ENCODE measurements around the gene FOS.

DNA sequence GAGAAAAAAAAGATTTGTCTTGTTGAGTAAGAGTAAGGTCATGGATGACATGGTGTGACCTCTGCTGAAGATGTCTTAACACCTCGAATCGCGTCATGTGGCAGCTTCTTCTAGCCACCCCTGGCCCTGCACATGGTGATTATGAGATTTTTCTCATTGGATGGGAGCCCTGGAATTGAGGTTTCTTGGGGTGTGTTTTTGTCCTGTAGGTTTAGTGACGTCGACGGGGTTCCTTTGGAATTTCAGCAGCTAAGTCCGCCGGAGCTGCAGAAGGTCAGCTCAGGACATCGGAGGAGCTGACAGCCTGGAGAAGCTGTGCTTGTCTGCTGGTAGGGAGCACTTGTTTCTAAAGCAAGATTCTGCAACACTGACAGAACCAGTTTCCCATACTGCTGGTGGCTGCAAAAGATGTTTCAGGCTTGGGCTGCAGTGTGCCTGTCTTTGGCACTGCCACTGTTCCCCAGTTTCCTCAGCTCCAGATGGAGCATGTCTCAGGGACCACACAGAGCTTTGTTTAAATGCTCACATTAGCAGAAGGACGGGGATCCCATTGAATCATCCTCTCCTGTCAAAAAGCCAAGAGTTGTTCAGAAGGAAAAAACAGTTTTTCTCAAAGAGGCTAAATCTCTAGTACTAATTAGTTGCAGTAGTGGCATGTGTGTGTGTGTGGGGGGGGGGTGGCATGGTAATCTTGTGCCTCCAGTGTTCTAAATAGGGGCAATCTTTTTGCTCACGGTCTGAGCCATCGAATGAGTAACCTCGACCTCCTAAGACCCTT is 5.2 kb upstream of the FOS start:
- TF ChIP-seq ESRRG (CRISPR knock-in tag; IDR thresholded peaks at IDR 0.05) (no peak), BACH2 (CRISPR knock-in tag; IDR thresholded peaks at IDR 0.05; ENCODE audit: borderline replicate concordance) (no peak), OSR1 (CRISPR knock-in tag; IDR thresholded peaks at IDR 0.05) (no peak), ZFP3 (CRISPR knock-in tag; IDR thresholded peaks at IDR 0.05) (no peak)
- TF ChIP-seq, protein P1, sequence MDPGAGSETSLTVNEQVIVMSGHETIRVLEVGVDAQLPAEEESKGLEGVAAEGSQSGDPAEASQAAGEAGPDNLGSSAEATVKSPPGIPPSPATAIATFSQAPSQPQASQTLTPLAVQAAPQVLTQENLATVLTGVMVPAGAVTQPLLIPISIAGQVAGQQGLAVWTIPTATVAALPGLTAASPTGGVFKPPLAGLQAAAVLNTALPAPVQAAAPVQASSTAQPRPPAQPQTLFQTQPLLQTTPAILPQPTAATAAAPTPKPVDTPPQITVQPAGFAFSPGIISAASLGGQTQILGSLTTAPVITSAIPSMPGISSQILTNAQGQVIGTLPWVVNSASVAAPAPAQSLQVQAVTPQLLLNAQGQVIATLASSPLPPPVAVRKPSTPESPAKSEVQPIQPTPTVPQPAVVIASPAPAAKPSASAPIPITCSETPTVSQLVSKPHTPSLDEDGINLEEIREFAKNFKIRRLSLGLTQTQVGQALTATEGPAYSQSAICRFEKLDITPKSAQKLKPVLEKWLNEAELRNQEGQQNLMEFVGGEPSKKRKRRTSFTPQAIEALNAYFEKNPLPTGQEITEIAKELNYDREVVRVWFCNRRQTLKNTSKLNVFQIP (CRISPR knock-in tag; IDR thresholded peaks at IDR 0.05; ENCODE audit: borderline replicate concordance, low read depth): no peak
- TF ChIP-seq, protein P2, sequence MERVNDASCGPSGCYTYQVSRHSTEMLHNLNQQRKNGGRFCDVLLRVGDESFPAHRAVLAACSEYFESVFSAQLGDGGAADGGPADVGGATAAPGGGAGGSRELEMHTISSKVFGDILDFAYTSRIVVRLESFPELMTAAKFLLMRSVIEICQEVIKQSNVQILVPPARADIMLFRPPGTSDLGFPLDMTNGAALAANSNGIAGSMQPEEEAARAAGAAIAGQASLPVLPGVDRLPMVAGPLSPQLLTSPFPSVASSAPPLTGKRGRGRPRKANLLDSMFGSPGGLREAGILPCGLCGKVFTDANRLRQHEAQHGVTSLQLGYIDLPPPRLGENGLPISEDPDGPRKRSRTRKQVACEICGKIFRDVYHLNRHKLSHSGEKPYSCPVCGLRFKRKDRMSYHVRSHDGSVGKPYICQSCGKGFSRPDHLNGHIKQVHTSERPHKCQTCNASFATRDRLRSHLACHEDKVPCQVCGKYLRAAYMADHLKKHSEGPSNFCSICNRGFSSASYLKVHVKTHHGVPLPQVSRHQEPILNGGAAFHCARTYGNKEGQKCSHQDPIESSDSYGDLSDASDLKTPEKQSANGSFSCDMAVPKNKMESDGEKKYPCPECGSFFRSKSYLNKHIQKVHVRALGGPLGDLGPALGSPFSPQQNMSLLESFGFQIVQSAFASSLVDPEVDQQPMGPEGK (CRISPR knock-in tag; IDR thresholded peaks at IDR 0.05; ENCODE audit: borderline replicate concordance): no peak

Data from SK-N-SH treated with all-trans-retinoic acid at 6 μM for 48 hours (cell line).